Measurements from ENCODE around the gene FAM120AOS. TPM values are rescaled to one million over a fixed set of nuclear protein-coding genes. Genes with fewer than 3 reads are reported as not detected.

The FAM120AOS gene
- total and polyA plus RNA-seq, 7 experiments from 2014 or later = 36.7 to 62.1 (median 47.2) TPM

GRCh38 chr9:93491593-93492232 lies 38.3 kb upstream of the FAM120AOS start:
- Histone ChIP-seq H3K27me3 (ENCODE audit: control insufficient read depth in 2 of 2, insufficient read depth in 2 of 2, low read length in 2 of 2) (no peaks in the 10 kb centered on the region), H3K4me1 (ENCODE audit: control insufficient read depth in 2 of 2, insufficient read depth in 2 of 2, low read length in 2 of 2) (no peaks in the 10 kb centered on the region), H3K36me3 (ENCODE audit: control insufficient read depth in 2 of 3, insufficient read depth in 3 of 3, low read length in 3 of 3) (peaks cover 0 to 40% (median 10%) of the 10 kb centered on the region in 3 experiments), H3K4me3 (ENCODE audit: low read length) (no peak overlapping the region), H3K27ac (ENCODE audit: low read depth, low read length) (no peak overlapping the region), H3K9me3 (ENCODE audit: control insufficient read depth in 2 of 3, low read length in 3 of 3) (no peaks in the 10 kb centered on the region)
- no peak overlapping the region for H3K4me3 Mint-ChIP-seq
- H3K9me3 Mint-ChIP-seq = no peaks in the 10 kb centered on the region
- H3K36me3 Mint-ChIP-seq = peaks cover 9 to 52% (median 24%) of the 10 kb centered on the region in 5 donors
- no peaks in the 10 kb centered on the region for H3K27me3 Mint-ChIP-seq
- DNase-seq (no peak), ATAC-seq (no peak)
- intact Hi-C loops (cut with micrococcal nuclease) = no loop called here
- POLR2A ChIA-PET = no interaction called here
- H3K4me1 Mint-ChIP-seq = peaks cover 23 to 71% (median 42%) of the 10 kb centered on the region in 7 donors
- H3K27ac Mint-ChIP-seq = no peak overlapping the region
- CTCF ChIA-PET = no interaction called here

- no peaks in the 10 kb centered on the region for H3K9me3 ChIP-seq (ENCODE audit: control insufficient read depth in 2 of 3, low read length in 3 of 3)
- ATAC-seq (no peak), DNase-seq (no peak)
- H3K27me3 Mint-ChIP-seq = no peaks in the 10 kb centered on the region
- no peaks in the 10 kb centered on the region for H3K9me3 Mint-ChIP-seq
- no peaks in the 10 kb centered on the region for H3K27me3 ChIP-seq (ENCODE audit: control insufficient read depth in 2 of 2, insufficient read depth in 2 of 2, low read length in 2 of 2)
- H3K4me1 Mint-ChIP-seq = peaks cover 32 to 62% (median 42%) of the 10 kb centered on the region in 7 donors
- ChIA-PET POLR2A (no interaction called here), CTCF (no interaction called here)
- no peak overlapping the region for H3K4me3 ChIP-seq (ENCODE audit: low read length)
- no peak overlapping the region for H3K4me3 Mint-ChIP-seq
- peaks cover 9 to 49% (median 30%) of the 10 kb centered on the region in 5 donors for H3K36me3 Mint-ChIP-seq
- H3K27ac ChIP-seq (ENCODE audit: low read depth, low read length) = no peak overlapping the region
- intact Hi-C loops (cut with micrococcal nuclease) = no loop called here
- no peaks in the 10 kb centered on the region for H3K4me1 ChIP-seq (ENCODE audit: control insufficient read depth in 2 of 2, insufficient read depth in 2 of 2, low read length in 2 of 2)
- peaks cover 0 to 31% (median 6%) of the 10 kb centered on the region in 3 experiments for H3K36me3 ChIP-seq (ENCODE audit: control insufficient read depth in 2 of 3, insufficient read depth in 3 of 3, low read length in 3 of 3)
- H3K27ac Mint-ChIP-seq = peak overlapping the region in 2 of 9 donors; percentile 4 to 72
Measured at GRCh38 chr9:93488244-93488643, 34.9 kb upstream of the FAM120AOS start.

- H3K4me3 ChIP-seq (ENCODE audit: low read length) = no peak overlapping the region
- H3K27me3 ChIP-seq (ENCODE audit: control insufficient read depth in 2 of 2, insufficient read depth in 2 of 2, low read length in 2 of 2) = no peaks in the 10 kb centered on the region
- Mint-ChIP-seq H3K36me3 (peaks cover 9 to 55% (median 37%) of the 10 kb centered on the region in 5 donors), H3K27me3 (no peaks in the 10 kb centered on the region), H3K4me1 (peaks cover 37 to 59% (median 42%) of the 10 kb centered on the region in 7 donors), H3K4me3 (no peak overlapping the region), H3K9me3 (no peaks in the 10 kb centered on the region), H3K27ac (peak overlapping the region in 2 of 9 donors; percentile 43 to 47)
- no peaks in the 10 kb centered on the region for H3K9me3 ChIP-seq (ENCODE audit: control insufficient read depth in 2 of 3, low read length in 3 of 3)
- H3K4me1 ChIP-seq (ENCODE audit: control insufficient read depth in 2 of 2, insufficient read depth in 2 of 2, low read length in 2 of 2) = no peaks in the 10 kb centered on the region
- DNase-seq (no peak), ATAC-seq (no peak)
- CTCF ChIA-PET = no interaction called here
- intact Hi-C loops (cut with micrococcal nuclease) = no loop called here
- no peak overlapping the region for H3K27ac ChIP-seq (ENCODE audit: low read depth, low read length)
- peaks cover 0 to 40% (median 6%) of the 10 kb centered on the region in 3 experiments for H3K36me3 ChIP-seq (ENCODE audit: control insufficient read depth in 2 of 3, insufficient read depth in 3 of 3, low read length in 3 of 3)
- POLR2A ChIA-PET = no interaction called here
Measured at GRCh38 chr9:93486268-93486667, 32.9 kb upstream of the FAM120AOS start.

- H3K36me3 ChIP-seq (ENCODE audit: control insufficient read depth in 2 of 3, insufficient read depth in 3 of 3, low read length in 3 of 3) = peaks cover 0 to 39% (median 6%) of the 10 kb centered on the region in 3 experiments
- ChIA-PET CTCF (interaction anchor here (0.6 to 2.1 kb wide), 3 partner anchors 10 to 550 kb away, joined by 4 to 8 read pairs (median 4); no protein-coding TSS in a partner anchor), POLR2A (interaction anchor here (0.6 kb wide), 1 partner anchor 1242 kb away, joined by 4 read pairs; no protein-coding TSS in a partner anchor)
- H3K9me3 ChIP-seq (ENCODE audit: control insufficient read depth in 2 of 3, low read length in 3 of 3) = no peaks in the 10 kb centered on the region
- no peak for DNase-seq
- no peak overlapping the region for H3K4me3 ChIP-seq (ENCODE audit: low read length)
- Mint-ChIP-seq H3K36me3 (peaks cover 7 to 55% (median 33%) of the 10 kb centered on the region in 5 donors), H3K27ac (no peak overlapping the region), H3K27me3 (no peaks in the 10 kb centered on the region), H3K9me3 (no peaks in the 10 kb centered on the region), H3K4me1 (peaks cover 38 to 52% (median 43%) of the 10 kb centered on the region in 7 donors), H3K4me3 (no peak overlapping the region)
- no peaks in the 10 kb centered on the region for H3K27me3 ChIP-seq (ENCODE audit: control insufficient read depth in 2 of 2, insufficient read depth in 2 of 2, low read length in 2 of 2)
- intact Hi-C loops (cut with micrococcal nuclease) = no loop called here
- no peaks in the 10 kb centered on the region for H3K4me1 ChIP-seq (ENCODE audit: control insufficient read depth in 2 of 2, insufficient read depth in 2 of 2, low read length in 2 of 2)
- no peak for ATAC-seq
- H3K27ac ChIP-seq (ENCODE audit: low read depth, low read length) = no peak overlapping the region
Measured at GRCh38 chr9:93483497-93483896, 30.1 kb upstream of the FAM120AOS start.

- no peak overlapping the region for H3K4me3 ChIP-seq (ENCODE audit: low read length)
- Mint-ChIP-seq H3K36me3 (peaks cover 0 to 55% (median 24%) of the 10 kb centered on the region in 5 donors), H3K4me3 (no peak overlapping the region), H3K4me1 (peaks cover 21 to 48% (median 37%) of the 10 kb centered on the region in 7 donors), H3K27ac (peak overlapping the region in 3 of 9 donors; percentile 17 to 62 (median 21)), H3K9me3 (no peaks in the 10 kb centered on the region), H3K27me3 (no peaks in the 10 kb centered on the region)
- peaks cover 0 to 29% (median 6%) of the 10 kb centered on the region in 3 experiments for H3K36me3 ChIP-seq (ENCODE audit: control insufficient read depth in 2 of 3, insufficient read depth in 3 of 3, low read length in 3 of 3)
- CTCF ChIA-PET = no interaction called here
- H3K27me3 ChIP-seq (ENCODE audit: control insufficient read depth in 2 of 2, insufficient read depth in 2 of 2, low read length in 2 of 2) = no peaks in the 10 kb centered on the region
- ATAC-seq = no peak
- no peaks in the 10 kb centered on the region for H3K4me1 ChIP-seq (ENCODE audit: control insufficient read depth in 2 of 2, insufficient read depth in 2 of 2, low read length in 2 of 2)
- POLR2A ChIA-PET = no interaction called here
- H3K9me3 ChIP-seq (ENCODE audit: control insufficient read depth in 2 of 3, low read length in 3 of 3) = no peaks in the 10 kb centered on the region
- intact Hi-C loops (cut with micrococcal nuclease) = no loop called here
- H3K27ac ChIP-seq (ENCODE audit: low read depth, low read length) = no peak overlapping the region
- no peak for DNase-seq
Measured at GRCh38 chr9:93480728-93481324, 27.4 kb upstream of the FAM120AOS start.

GRCh38 chr9:93480262-93480661 lies 26.9 kb upstream of the FAM120AOS start:
- intact Hi-C loops (cut with micrococcal nuclease) = no loop called here
- H3K4me3 ChIP-seq (ENCODE audit: low read length) = no peak overlapping the region
- ATAC-seq (no peak), DNase-seq (no peak)
- Mint-ChIP-seq H3K27ac (peak overlapping the region in 1 of 9 donors; percentile 36), H3K36me3 (peaks cover 0 to 55% (median 20%) of the 10 kb centered on the region in 5 donors), H3K4me1 (peaks cover 21 to 49% (median 34%) of the 10 kb centered on the region in 7 donors), H3K4me3 (no peak overlapping the region), H3K9me3 (no peaks in the 10 kb centered on the region), H3K27me3 (no peaks in the 10 kb centered on the region)
- ChIA-PET CTCF (no interaction called here), POLR2A (no interaction called here)
- peaks cover 0 to under 1% of the 10 kb centered on the region in 2 donors for H3K4me1 ChIP-seq (ENCODE audit: control insufficient read depth in 2 of 2, insufficient read depth in 2 of 2, low read length in 2 of 2)
- H3K27ac ChIP-seq (ENCODE audit: low read depth, low read length) = no peak overlapping the region
- H3K9me3 ChIP-seq (ENCODE audit: control insufficient read depth in 2 of 3, low read length in 3 of 3) = no peaks in the 10 kb centered on the region
- peaks cover 0 to 27% (median 3%) of the 10 kb centered on the region in 3 experiments for H3K36me3 ChIP-seq (ENCODE audit: control insufficient read depth in 2 of 3, insufficient read depth in 3 of 3, low read length in 3 of 3)
- H3K27me3 ChIP-seq (ENCODE audit: control insufficient read depth in 2 of 2, insufficient read depth in 2 of 2, low read length in 2 of 2) = no peaks in the 10 kb centered on the region

Data from naive thymus-derived CD4-positive, alpha-beta T cell (primary cell).